ENCODE data around the gene CIZ1.
A peak's percentile ranks its signal among the peaks of the same experiment; 100 is the strongest.

CIZ1 gene

DNA sequence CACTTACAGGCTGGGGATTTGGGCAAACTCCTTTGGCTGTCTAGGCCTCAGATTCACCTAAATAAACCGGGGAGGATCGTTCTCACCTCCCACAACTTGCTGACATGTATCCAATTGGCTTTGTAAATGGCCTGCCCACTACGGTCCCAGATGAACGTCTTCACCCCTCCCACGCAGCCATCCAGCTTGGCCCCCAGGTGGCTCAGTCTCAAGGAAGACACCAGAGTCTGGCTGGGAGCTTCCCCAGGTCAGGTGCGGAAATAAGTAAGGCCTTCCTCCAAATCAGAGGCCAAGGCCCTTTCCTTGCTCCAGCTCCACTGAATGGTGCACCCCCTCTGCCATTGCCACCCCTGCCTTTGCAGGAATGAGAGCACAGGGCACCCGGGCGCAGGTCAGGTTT lies 11.4 kb downstream of the CIZ1 start:
- H3K36me3 ChIP-seq (ENCODE audit: control insufficient read depth in 1 of 2, insufficient read depth in 2 of 2, low read length in 2 of 2): peaks cover 57 to 59% of the 10 kb centered on the region in 2 experiments
- H4K8ac ChIP-seq (ENCODE audit: low read depth, low read length): no peak overlapping the region
- no peak overlapping the region for H3K4me2 ChIP-seq (ENCODE audit: low read length)
- no peak overlapping the region for H3K14ac ChIP-seq (ENCODE audit: low read length)
- H3K9me3 ChIP-seq (ENCODE audit: insufficient read depth, low read depth, low read length): peaks cover 7% of the 10 kb centered on the region
- H3K4me1 ChIP-seq (ENCODE audit: control insufficient read depth in 1 of 2, insufficient read depth in 2 of 2, low read length in 2 of 2): peaks cover 7 to 10% of the 10 kb centered on the region in 2 experiments
- peak overlapping the region; percentile 13 for H3K4me3 ChIP-seq (ENCODE audit: low read depth, low read length)
- H3K27ac ChIP-seq (ENCODE audit: low read depth, low read length): no peak overlapping the region
- H2AFZ ChIP-seq (ENCODE audit: insufficient read depth, low read length, poor library complexity): no peak overlapping the region
- DNase-seq: no peak
- H3K79me1 ChIP-seq (ENCODE audit: low read length): no peaks in the 10 kb centered on the region
- no peak overlapping the region for H2BK120ac ChIP-seq (ENCODE audit: insufficient read depth, low read length, poor library complexity)
- no peak overlapping the region for H2BK5ac ChIP-seq (ENCODE audit: low read depth, low read length, poor library complexity)
- no peak overlapping the region for H3K4ac ChIP-seq (ENCODE audit: low read depth, low read length)
- H3K79me2 ChIP-seq (ENCODE audit: control insufficient read depth, insufficient read depth, low read length, poor library complexity): no peaks in the 10 kb centered on the region
- no peak overlapping the region for H4K91ac ChIP-seq (ENCODE audit: low read depth, low read length)
- H3K9ac ChIP-seq (ENCODE audit: low read length): no peak overlapping the region
- H4K12ac ChIP-seq (ENCODE audit: low read depth, low read length): no peak overlapping the region
- no peak overlapping the region for H2AK5ac ChIP-seq (ENCODE audit: low read length)
- H2BK12ac ChIP-seq (ENCODE audit: low read length): no peak overlapping the region
- H3K18ac ChIP-seq (ENCODE audit: low read length): no peak overlapping the region
- H3K23ac ChIP-seq (ENCODE audit: low read length): no peak overlapping the region
- H3K27me3 ChIP-seq (ENCODE audit: insufficient read depth, low read length): no peaks in the 10 kb centered on the region
- no CpG with 5 or more reads among the region's 8 CpGs for WGBS (ENCODE audit: extremely low coverage, insufficient coverage, insufficient read length)

DNA sequence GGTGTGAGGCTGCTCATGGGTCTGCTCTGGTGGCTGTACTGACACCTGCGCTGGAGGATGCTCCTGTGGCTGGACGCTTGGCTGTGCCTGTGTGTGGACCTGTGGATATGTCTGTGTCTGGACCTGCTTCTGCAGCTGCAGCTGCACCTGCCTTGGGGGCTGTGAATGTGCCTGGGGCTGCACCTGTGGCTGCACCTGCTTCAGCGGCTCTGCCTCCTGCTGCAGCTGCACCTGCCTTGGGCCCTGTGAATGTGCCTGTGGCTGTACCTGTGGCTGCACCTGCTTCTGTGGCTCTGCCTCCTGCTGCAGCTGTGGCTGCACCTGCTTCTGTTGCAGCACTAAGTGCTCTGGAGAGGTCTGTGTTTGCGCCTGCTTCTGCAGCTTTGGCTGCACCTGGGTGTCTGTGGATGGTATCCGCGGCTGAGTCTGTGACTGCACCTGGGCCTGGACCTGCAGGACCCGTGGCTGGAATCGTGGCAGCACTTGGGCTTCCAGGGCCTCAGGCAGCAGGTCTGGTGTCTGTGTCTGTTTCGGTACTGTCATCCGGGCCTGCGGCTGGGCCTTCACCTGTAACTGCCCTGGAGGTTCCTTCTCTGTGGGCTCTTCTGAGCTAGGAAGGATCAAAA lies 12.5 kb downstream of the CIZ1 start:
- Histone ChIP-seq H2AFZ (ENCODE audit: insufficient read depth, low read length, poor library complexity) (no peak overlapping the region), H3K4me3 (ENCODE audit: low read depth, low read length) (no peak overlapping the region), H3K18ac (ENCODE audit: low read length) (no peak overlapping the region), H3K14ac (ENCODE audit: low read length) (no peak overlapping the region), H3K79me2 (ENCODE audit: control insufficient read depth, insufficient read depth, low read length, poor library complexity) (no peaks in the 10 kb centered on the region), H3K36me3 (ENCODE audit: control insufficient read depth in 1 of 2, insufficient read depth in 2 of 2, low read length in 2 of 2) (peaks cover 58 to 64% of the 10 kb centered on the region in 2 experiments), H2BK5ac (ENCODE audit: low read depth, low read length, poor library complexity) (no peak overlapping the region), H4K91ac (ENCODE audit: low read depth, low read length) (no peak overlapping the region), H4K8ac (ENCODE audit: low read depth, low read length) (no peak overlapping the region), H2BK12ac (ENCODE audit: low read length) (no peak overlapping the region), H3K9ac (ENCODE audit: low read length) (no peak overlapping the region), H2BK120ac (ENCODE audit: insufficient read depth, low read length, poor library complexity) (no peak overlapping the region), H3K9me3 (ENCODE audit: insufficient read depth, low read depth, low read length) (peaks cover 7% of the 10 kb centered on the region), H4K12ac (ENCODE audit: low read depth, low read length) (no peak overlapping the region), H3K27ac (ENCODE audit: low read depth, low read length) (no peak overlapping the region), H3K27me3 (ENCODE audit: insufficient read depth, low read length) (no peaks in the 10 kb centered on the region), H3K4me1 (ENCODE audit: control insufficient read depth in 1 of 2, insufficient read depth in 2 of 2, low read length in 2 of 2) (peaks cover 7 to 10% of the 10 kb centered on the region in 2 experiments), H2AK5ac (ENCODE audit: low read length) (no peak overlapping the region), H3K79me1 (ENCODE audit: low read length) (no peaks in the 10 kb centered on the region), H3K4me2 (ENCODE audit: low read length) (no peak overlapping the region), H3K4ac (ENCODE audit: low read depth, low read length) (no peak overlapping the region), H3K23ac (ENCODE audit: low read length) (no peak overlapping the region)
- WGBS (ENCODE audit: extremely low coverage, insufficient coverage, insufficient read length): no CpG with 5 or more reads among the region's 11 CpGs
- peak in 1 of 2 donors; percentile 13 for DNase-seq

DNA sequence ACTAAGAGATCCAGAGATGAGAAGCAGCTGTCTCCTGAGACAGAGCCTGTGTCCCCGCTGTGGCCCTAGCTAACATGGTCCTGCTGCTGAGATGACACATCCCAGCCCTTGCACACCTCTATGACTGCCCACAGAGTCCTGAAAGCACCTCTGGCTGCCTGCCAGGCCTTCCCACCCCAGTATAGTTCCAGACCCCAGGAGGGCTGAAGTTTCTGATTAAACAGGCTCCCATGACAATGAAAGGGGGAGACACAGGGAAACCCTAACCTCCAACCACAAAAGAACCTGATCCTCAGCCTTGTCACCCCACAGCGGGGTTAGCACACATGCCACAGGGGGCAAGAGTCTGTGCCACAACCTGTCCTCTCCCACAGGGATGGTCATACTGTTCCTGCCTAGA lies 15.6 kb downstream of the CIZ1 start:
- Histone ChIP-seq H3K36me3 (ENCODE audit: control insufficient read depth in 1 of 2, insufficient read depth in 2 of 2, low read length in 2 of 2) (peaks cover 52 to 54% of the 10 kb centered on the region in 2 experiments), H2AK5ac (ENCODE audit: low read length) (no peak overlapping the region), H3K18ac (ENCODE audit: low read length) (no peak overlapping the region), H4K8ac (ENCODE audit: low read depth, low read length) (no peak overlapping the region), H3K4ac (ENCODE audit: low read depth, low read length) (no peak overlapping the region), H3K14ac (ENCODE audit: low read length) (no peak overlapping the region), H3K23ac (ENCODE audit: low read length) (no peak overlapping the region), H3K79me1 (ENCODE audit: low read length) (no peaks in the 10 kb centered on the region), H3K4me2 (ENCODE audit: low read length) (no peak overlapping the region), H3K4me3 (ENCODE audit: low read depth, low read length) (no peak overlapping the region), H4K91ac (ENCODE audit: low read depth, low read length) (no peak overlapping the region), H3K27ac (ENCODE audit: low read depth, low read length) (no peak overlapping the region), H3K4me1 (ENCODE audit: control insufficient read depth in 1 of 2, insufficient read depth in 2 of 2, low read length in 2 of 2) (peaks cover 7 to 10% of the 10 kb centered on the region in 2 experiments), H3K9ac (ENCODE audit: low read length) (no peak overlapping the region), H2BK12ac (ENCODE audit: low read length) (no peak overlapping the region), H3K9me3 (ENCODE audit: insufficient read depth, low read depth, low read length) (peaks cover 7% of the 10 kb centered on the region), H2AFZ (ENCODE audit: insufficient read depth, low read length, poor library complexity) (no peak overlapping the region), H3K79me2 (ENCODE audit: control insufficient read depth, insufficient read depth, low read length, poor library complexity) (no peaks in the 10 kb centered on the region), H4K12ac (ENCODE audit: low read depth, low read length) (no peak overlapping the region), H3K27me3 (ENCODE audit: insufficient read depth, low read length) (no peaks in the 10 kb centered on the region), H2BK5ac (ENCODE audit: low read depth, low read length, poor library complexity) (no peak overlapping the region), H2BK120ac (ENCODE audit: insufficient read depth, low read length, poor library complexity) (no peak overlapping the region)
- DNase-seq: peak in 1 of 2 donors; percentile 33
- no CpG with 5 or more reads among the region's 2 CpGs for WGBS (ENCODE audit: extremely low coverage, insufficient coverage, insufficient read length)

DNA sequence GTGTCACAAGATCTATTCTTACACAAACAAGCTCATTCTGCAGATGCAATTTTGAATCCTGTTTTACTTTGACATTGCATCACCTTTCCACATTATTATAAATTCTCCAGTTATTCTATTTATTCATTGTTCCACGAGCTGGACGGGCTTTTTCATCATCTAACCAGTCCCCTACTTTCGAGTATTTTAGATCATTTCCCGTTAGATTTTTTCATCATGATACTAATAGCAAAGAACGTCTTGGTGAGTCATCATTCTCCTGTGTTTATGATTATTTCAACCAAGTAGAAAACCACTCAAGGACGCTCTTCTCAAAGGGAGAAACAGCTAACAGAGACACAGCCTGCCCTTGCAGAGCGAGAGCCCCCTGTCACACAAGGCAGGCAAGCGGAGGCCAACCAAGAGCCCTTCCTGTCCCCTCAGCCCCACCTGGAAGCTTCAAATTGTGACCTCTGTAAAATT lies 16.2 kb downstream of the CIZ1 start:
- H2BK5ac ChIP-seq (ENCODE audit: low read depth, low read length, poor library complexity): no peak overlapping the region
- no peak overlapping the region for H2BK12ac ChIP-seq (ENCODE audit: low read length)
- no peaks in the 10 kb centered on the region for H3K79me1 ChIP-seq (ENCODE audit: low read length)
- no peak overlapping the region for H3K9ac ChIP-seq (ENCODE audit: low read length)
- H3K4me3 ChIP-seq (ENCODE audit: low read depth, low read length): no peak overlapping the region
- no peak overlapping the region for H2AFZ ChIP-seq (ENCODE audit: insufficient read depth, low read length, poor library complexity)
- H3K36me3 ChIP-seq (ENCODE audit: control insufficient read depth in 1 of 2, insufficient read depth in 2 of 2, low read length in 2 of 2): peaks cover 47 to 51% of the 10 kb centered on the region in 2 experiments
- H3K14ac ChIP-seq (ENCODE audit: low read length): no peak overlapping the region
- H4K91ac ChIP-seq (ENCODE audit: low read depth, low read length): no peak overlapping the region
- H3K9me3 ChIP-seq (ENCODE audit: insufficient read depth, low read depth, low read length): peaks cover 7% of the 10 kb centered on the region
- H3K4me1 ChIP-seq (ENCODE audit: control insufficient read depth in 1 of 2, insufficient read depth in 2 of 2, low read length in 2 of 2): peaks cover 7 to 10% of the 10 kb centered on the region in 2 experiments
- H3K79me2 ChIP-seq (ENCODE audit: control insufficient read depth, insufficient read depth, low read length, poor library complexity): no peaks in the 10 kb centered on the region
- no peak overlapping the region for H3K18ac ChIP-seq (ENCODE audit: low read length)
- no peak overlapping the region for H3K4me2 ChIP-seq (ENCODE audit: low read length)
- H4K8ac ChIP-seq (ENCODE audit: low read depth, low read length): no peak overlapping the region
- H3K4ac ChIP-seq (ENCODE audit: low read depth, low read length): no peak overlapping the region
- H3K23ac ChIP-seq (ENCODE audit: low read length): no peak overlapping the region
- no peak overlapping the region for H2AK5ac ChIP-seq (ENCODE audit: low read length)
- no peak overlapping the region for H4K12ac ChIP-seq (ENCODE audit: low read depth, low read length)
- no peaks in the 10 kb centered on the region for H3K27me3 ChIP-seq (ENCODE audit: insufficient read depth, low read length)
- DNase-seq: peak in 1 of 2 donors; percentile 51
- H2BK120ac ChIP-seq (ENCODE audit: insufficient read depth, low read length, poor library complexity): no peak overlapping the region
- WGBS (ENCODE audit: extremely low coverage, insufficient coverage, insufficient read length): no CpG with 5 or more reads among the region's 8 CpGs
- H3K27ac ChIP-seq (ENCODE audit: low read depth, low read length): no peak overlapping the region
